Liver (tissue), 9 donors: Measurements from ENCODE around the gene GMEB2. TPM values are rescaled to one million over a fixed set of nuclear protein-coding genes. Genes with fewer than 3 reads are reported as not detected.

ENCODE experiments used
- DNase-seq: peaks from one replicate; pipeline ENCODE4 v3.0.0-alpha.2; 2017; ENCODE audit warnings: low spot score
- H3K27ac ChIP-seq, 2 donors: one replicate each; pipeline ENCODE4 v1.7.0; 2013; ENCODE audit warnings: inconsistent platforms in 2 of 2, low read length in 2 of 2, control low read depth in 1 of 2, low read depth in 1 of 2, mild to moderate bottlenecking in 1 of 2
- H3K27me3 ChIP-seq, 4 donors: one replicate each; pipeline versions ENCODE4 v1.6.1 to v1.7.0; 2013; ENCODE audit warnings: low read length in 3 of 4, inconsistent platforms in 1 of 4, mild to moderate bottlenecking in 1 of 4, moderate library complexity in 1 of 4; ENCODE audit not compliant: control insufficient read depth in 4 of 4, insufficient read depth in 4 of 4
- H3K36me3 ChIP-seq, 4 donors: one replicate each; pipeline versions ENCODE4 v1.6.1 to v1.7.0; 2013; ENCODE audit warnings: low read length in 3 of 4, mild to moderate bottlenecking in 3 of 4, low read depth in 1 of 4, moderate library complexity in 1 of 4; ENCODE audit not compliant: control insufficient read depth in 4 of 4, insufficient read depth in 3 of 4
- H3K4me1 ChIP-seq, 4 donors: one replicate each; pipeline versions ENCODE4 v1.6.1 to v1.7.0; 2013; ENCODE audit warnings: low read length in 3 of 4, mild to moderate bottlenecking in 3 of 4, moderate library complexity in 1 of 4; ENCODE audit not compliant: control insufficient read depth in 4 of 4, insufficient read depth in 4 of 4
- H3K4me3 ChIP-seq, 3 donors: one replicate each; pipeline versions ENCODE4 v1.6.1 to v1.7.0; 2013; ENCODE audit warnings: low read length in 3 of 3, control low read depth in 1 of 3, low read depth in 1 of 3, mild to moderate bottlenecking in 1 of 3
- H3K9ac ChIP-seq, 2 donors: one replicate each; pipeline ENCODE4 v1.7.0; 2013; ENCODE audit warnings: low read length in 2 of 2, mild to moderate bottlenecking in 2 of 2, moderate library complexity in 2 of 2, control low read depth in 1 of 2, low read depth in 1 of 2
- H3K9me3 ChIP-seq, 4 donors: one replicate each; pipeline versions ENCODE4 v1.6.1 to v1.7.0; 2013; ENCODE audit warnings: low read length in 3 of 4; ENCODE audit not compliant: control insufficient read depth in 4 of 4
- ATF3 ChIP-seq: IDR thresholded peaks from 2 replicates; pipeline ENCODE4 v1.6.1; 2016; ENCODE audit warnings: antibody characterized with exemption
- EGR1 ChIP-seq, 2 donors: IDR thresholded peaks; 2 replicates each; pipeline ENCODE4 v1.6.1; 2016 to 2018; ENCODE audit warnings: antibody characterized with exemption in 2 of 2, low read depth in 2 of 2
- FOXA1 ChIP-seq: IDR thresholded peaks from 2 replicates; pipeline ENCODE4 v1.6.1; 2016; ENCODE audit warnings: antibody characterized with exemption
- FOXA2 ChIP-seq: IDR thresholded peaks from 2 replicates; pipeline ENCODE4 v1.6.1; 2016; ENCODE audit warnings: antibody characterized with exemption
- GABPA ChIP-seq, 2 donors: IDR thresholded peaks in 1 of 2; conservative IDR thresholded peaks in 1 of 2; 2 replicates each; pipeline ENCODE4 v1.6.1; 2016; ENCODE audit warnings: antibody characterized with exemption in 2 of 2, mild to moderate bottlenecking in 1 of 2, moderate library complexity in 1 of 2
- HNF4A ChIP-seq, 2 donors: conservative IDR thresholded peaks; 2 replicates each; pipeline ENCODE4 v1.6.1; 2016; ENCODE audit warnings: antibody characterized with exemption in 2 of 2, mild to moderate bottlenecking in 2 of 2
- HNF4G ChIP-seq: IDR thresholded peaks from 2 replicates; pipeline ENCODE4 v1.6.1; 2016; ENCODE audit warnings: antibody characterized with exemption
- JUND ChIP-seq, 2 donors: IDR thresholded peaks; 2 replicates each; pipeline ENCODE4 v1.6.1; 2016; ENCODE audit warnings: antibody characterized with exemption in 2 of 2
- NR2F2 ChIP-seq: IDR thresholded peaks from 2 replicates; pipeline ENCODE4 v1.6.1; 2016; ENCODE audit warnings: antibody characterized with exemption
- RAD21 ChIP-seq, 2 donors: IDR thresholded peaks; 2 replicates each; pipeline ENCODE4 v1.6.1; 2016; ENCODE audit warnings: antibody characterized with exemption in 2 of 2, mild to moderate bottlenecking in 2 of 2
- RXRA ChIP-seq, 2 donors: IDR thresholded peaks; 2 replicates each; pipeline ENCODE4 v1.6.1; 2017 to 2018; ENCODE audit warnings: antibody characterized with exemption in 2 of 2, mild to moderate bottlenecking in 1 of 2
- SP1 ChIP-seq: IDR thresholded peaks from 2 replicates; pipeline ENCODE4 v1.6.1; 2018; ENCODE audit warnings: antibody characterized with exemption, mild to moderate bottlenecking
- TAF1 ChIP-seq: conservative IDR thresholded peaks from 2 replicates; pipeline ENCODE4 v1.6.1; 2016; ENCODE audit warnings: antibody characterized with exemption, mild to moderate bottlenecking
- YY1 ChIP-seq: IDR thresholded peaks from 2 replicates; pipeline ENCODE4 v1.6.1; 2016; ENCODE audit warnings: antibody characterized with exemption, mild to moderate bottlenecking
- WGBS: extraction: QIAGEN DNeasy Blood & Tissue Kit; methylation state at CpG from one replicate; pipeline ENCODE4 v1.1.7; 2013; 5-methylcytosine and 5-hydroxymethylcytosine counted together
- polyA plus RNA-seq, 2 donors: library from polyadenylated mRNA; stranded (reverse) in 1 of 2; unstranded in 1 of 2; fragments of 200-250 nt in 1 of 2; fragments of >200 nt in 1 of 2; fragmentation: Nextera tagmentation in 1 of 2; extraction: Ambion mirVana in 1 of 2; gene quantifications; one replicate each; pipeline versions ENCODE4 v1.2.1 to v1.2.3, GENCODE V29; 2013 to 2015
- total RNA-seq, 2 donors: library from RNA; depleted of rRNA; stranded (reverse); fragments of >200 nt; gene quantifications; one replicate each; pipeline ENCODE4 v1.2.3, GENCODE V29; 2014
- TF ChIP-seq, protein P1 (sequence below): IDR thresholded peaks from 2 replicates; pipeline ENCODE4 v1.6.1; 2016; ENCODE audit warnings: antibody characterized with exemption
- TF ChIP-seq, protein P2 (sequence below): IDR thresholded peaks from 2 replicates; pipeline ENCODE4 v1.6.1; 2016; ENCODE audit warnings: antibody characterized with exemption, mild to moderate bottlenecking
- TF ChIP-seq, protein P3 (sequence below): IDR thresholded peaks from 2 replicates; pipeline ENCODE4 v1.6.1; 2016; ENCODE audit warnings: antibody characterized with exemption
- TF ChIP-seq, protein P4 (sequence below): fragments of 150-350 bp; IDR thresholded peaks from 2 replicates; pipeline ENCODE4 v1.5.1; 2017; ENCODE audit warnings: improper control_type of control experiment, low read depth, low read length; ENCODE audit not compliant: missing input control
- donor health status: healthy.
- donor health status: healthy.
- donor health status: healthy.
- donor health status: healthy.
- donor health status: healthy.

The GMEB2 gene
- total and polyA plus RNA-seq, 4 donors, result 1.3 to 8.6 (median 5.3) TPM

- Histone ChIP-seq H3K9me3 (no peaks in the 10 kb centered on the region), H3K27ac (no peak overlapping the region), H3K4me1 (peaks cover 0 to 9% (median 6%) of the 10 kb centered on the region in 4 donors), H3K27me3 (no peaks in the 10 kb centered on the region), H3K4me3 (no peak overlapping the region), H3K36me3 (no peaks in the 10 kb centered on the region), H3K9ac (no peak overlapping the region)
- 87% methylated on average over 36 of the region's 36 CpGs for WGBS
- TF ChIP-seq NR2F2, result no peak
- no peak for TF ChIP-seq JUND (IDR thresholded peaks at IDR 0.05)
- no peak for TF ChIP-seq RXRA (IDR thresholded peaks at IDR 0.05)
- no peak for TF ChIP-seq SP1
- TF ChIP-seq FOXA2, result no peak
- TF ChIP-seq, protein P1, sequence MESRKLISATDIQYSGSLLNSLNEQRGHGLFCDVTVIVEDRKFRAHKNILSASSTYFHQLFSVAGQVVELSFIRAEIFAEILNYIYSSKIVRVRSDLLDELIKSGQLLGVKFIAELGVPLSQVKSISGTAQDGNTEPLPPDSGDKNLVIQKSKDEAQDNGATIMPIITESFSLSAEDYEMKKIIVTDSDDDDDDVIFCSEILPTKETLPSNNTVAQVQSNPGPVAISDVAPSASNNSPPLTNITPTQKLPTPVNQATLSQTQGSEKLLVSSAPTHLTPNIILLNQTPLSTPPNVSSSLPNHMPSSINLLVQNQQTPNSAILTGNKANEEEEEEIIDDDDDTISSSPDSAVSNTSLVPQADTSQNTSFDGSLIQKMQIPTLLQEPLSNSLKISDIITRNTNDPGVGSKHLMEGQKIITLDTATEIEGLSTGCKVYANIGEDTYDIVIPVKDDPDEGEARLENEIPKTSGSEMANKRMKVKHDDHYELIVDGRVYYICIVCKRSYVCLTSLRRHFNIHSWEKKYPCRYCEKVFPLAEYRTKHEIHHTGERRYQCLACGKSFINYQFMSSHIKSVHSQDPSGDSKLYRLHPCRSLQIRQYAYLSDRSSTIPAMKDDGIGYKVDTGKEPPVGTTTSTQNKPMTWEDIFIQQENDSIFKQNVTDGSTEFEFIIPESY, result no peak
- TF ChIP-seq ATF3, result no peak
- TF ChIP-seq YY1, result no peak
- TF ChIP-seq, protein P2, sequence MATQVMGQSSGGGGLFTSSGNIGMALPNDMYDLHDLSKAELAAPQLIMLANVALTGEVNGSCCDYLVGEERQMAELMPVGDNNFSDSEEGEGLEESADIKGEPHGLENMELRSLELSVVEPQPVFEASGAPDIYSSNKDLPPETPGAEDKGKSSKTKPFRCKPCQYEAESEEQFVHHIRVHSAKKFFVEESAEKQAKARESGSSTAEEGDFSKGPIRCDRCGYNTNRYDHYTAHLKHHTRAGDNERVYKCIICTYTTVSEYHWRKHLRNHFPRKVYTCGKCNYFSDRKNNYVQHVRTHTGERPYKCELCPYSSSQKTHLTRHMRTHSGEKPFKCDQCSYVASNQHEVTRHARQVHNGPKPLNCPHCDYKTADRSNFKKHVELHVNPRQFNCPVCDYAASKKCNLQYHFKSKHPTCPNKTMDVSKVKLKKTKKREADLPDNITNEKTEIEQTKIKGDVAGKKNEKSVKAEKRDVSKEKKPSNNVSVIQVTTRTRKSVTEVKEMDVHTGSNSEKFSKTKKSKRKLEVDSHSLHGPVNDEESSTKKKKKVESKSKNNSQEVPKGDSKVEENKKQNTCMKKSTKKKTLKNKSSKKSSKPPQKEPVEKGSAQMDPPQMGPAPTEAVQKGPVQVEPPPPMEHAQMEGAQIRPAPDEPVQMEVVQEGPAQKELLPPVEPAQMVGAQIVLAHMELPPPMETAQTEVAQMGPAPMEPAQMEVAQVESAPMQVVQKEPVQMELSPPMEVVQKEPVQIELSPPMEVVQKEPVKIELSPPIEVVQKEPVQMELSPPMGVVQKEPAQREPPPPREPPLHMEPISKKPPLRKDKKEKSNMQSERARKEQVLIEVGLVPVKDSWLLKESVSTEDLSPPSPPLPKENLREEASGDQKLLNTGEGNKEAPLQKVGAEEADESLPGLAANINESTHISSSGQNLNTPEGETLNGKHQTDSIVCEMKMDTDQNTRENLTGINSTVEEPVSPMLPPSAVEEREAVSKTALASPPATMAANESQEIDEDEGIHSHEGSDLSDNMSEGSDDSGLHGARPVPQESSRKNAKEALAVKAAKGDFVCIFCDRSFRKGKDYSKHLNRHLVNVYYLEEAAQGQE, result no peak
- TF ChIP-seq FOXA1, result no peak
- TF ChIP-seq, protein P3, sequence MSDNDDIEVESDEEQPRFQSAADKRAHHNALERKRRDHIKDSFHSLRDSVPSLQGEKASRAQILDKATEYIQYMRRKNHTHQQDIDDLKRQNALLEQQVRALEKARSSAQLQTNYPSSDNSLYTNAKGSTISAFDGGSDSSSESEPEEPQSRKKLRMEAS, result no peak
- no peak for TF ChIP-seq EGR1 (IDR thresholded peaks at IDR 0.05; ENCODE audit: low read depth in 2 of 2)
- no peak for TF ChIP-seq GABPA (IDR thresholded peaks at IDR 0.05 in 1 of 2, conservative IDR thresholded peaks at IDR 0.05 in 1 of 2)
- no peak for TF ChIP-seq HNF4G
- TF ChIP-seq, protein P4, sequence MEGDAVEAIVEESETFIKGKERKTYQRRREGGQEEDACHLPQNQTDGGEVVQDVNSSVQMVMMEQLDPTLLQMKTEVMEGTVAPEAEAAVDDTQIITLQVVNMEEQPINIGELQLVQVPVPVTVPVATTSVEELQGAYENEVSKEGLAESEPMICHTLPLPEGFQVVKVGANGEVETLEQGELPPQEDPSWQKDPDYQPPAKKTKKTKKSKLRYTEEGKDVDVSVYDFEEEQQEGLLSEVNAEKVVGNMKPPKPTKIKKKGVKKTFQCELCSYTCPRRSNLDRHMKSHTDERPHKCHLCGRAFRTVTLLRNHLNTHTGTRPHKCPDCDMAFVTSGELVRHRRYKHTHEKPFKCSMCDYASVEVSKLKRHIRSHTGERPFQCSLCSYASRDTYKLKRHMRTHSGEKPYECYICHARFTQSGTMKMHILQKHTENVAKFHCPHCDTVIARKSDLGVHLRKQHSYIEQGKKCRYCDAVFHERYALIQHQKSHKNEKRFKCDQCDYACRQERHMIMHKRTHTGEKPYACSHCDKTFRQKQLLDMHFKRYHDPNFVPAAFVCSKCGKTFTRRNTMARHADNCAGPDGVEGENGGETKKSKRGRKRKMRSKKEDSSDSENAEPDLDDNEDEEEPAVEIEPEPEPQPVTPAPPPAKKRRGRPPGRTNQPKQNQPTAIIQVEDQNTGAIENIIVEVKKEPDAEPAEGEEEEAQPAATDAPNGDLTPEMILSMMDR, result no peak
- no peak for TF ChIP-seq TAF1
- no peak for TF ChIP-seq HNF4A (conservative IDR thresholded peaks at IDR 0.05)
- no peak for TF ChIP-seq RAD21 (IDR thresholded peaks at IDR 0.05)
- no peak for DNase-seq
Measured at GRCh38 chr20:63542031-63542559, 84.8 kb downstream of the GMEB2 start.
